ENCODE data around the gene WWOX. TPM values are rescaled to one million over a fixed set of nuclear protein-coding genes. Genes with fewer than 3 reads are reported as not detected.

WWOX gene
- total RNA-seq, 2 experiments from 2014 or later, result 19.1 to 23.7 TPM

DNA sequence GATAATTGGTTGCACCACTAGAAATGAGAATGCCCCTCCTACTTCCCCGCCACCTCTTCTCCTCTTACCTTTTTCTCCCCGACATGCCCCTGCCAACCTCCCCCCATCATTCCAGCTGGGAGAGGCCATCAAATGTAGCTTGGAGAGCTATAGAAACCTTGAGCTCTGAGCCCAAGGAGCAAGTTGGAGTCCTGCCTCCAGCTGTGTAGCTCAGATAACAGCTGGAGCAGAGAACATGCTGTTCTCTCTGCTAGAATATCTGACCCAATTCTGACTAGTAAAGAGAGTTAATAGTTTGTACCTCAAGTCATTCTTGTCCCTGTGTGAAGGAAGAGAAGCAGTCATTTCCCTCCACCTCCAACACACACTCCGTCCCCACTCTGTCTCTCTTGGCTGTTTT is 1010.8 kb downstream of the WWOX start:
- ATAC-seq (no peak), DNase-seq (no peak)
- Mint-ChIP-seq H3K9me3 (no peaks in the 10 kb centered on the region), H3K4me1 (ENCODE audit: low read depth) (no peaks in the 10 kb centered on the region), H3K4me3 (no peak overlapping the region), H3K27ac (no peak overlapping the region), H3K27me3 (no peaks in the 10 kb centered on the region), H3K36me3 (ENCODE audit: low read depth) (no peaks in the 10 kb centered on the region)
- TF ChIP-seq, protein P1, sequence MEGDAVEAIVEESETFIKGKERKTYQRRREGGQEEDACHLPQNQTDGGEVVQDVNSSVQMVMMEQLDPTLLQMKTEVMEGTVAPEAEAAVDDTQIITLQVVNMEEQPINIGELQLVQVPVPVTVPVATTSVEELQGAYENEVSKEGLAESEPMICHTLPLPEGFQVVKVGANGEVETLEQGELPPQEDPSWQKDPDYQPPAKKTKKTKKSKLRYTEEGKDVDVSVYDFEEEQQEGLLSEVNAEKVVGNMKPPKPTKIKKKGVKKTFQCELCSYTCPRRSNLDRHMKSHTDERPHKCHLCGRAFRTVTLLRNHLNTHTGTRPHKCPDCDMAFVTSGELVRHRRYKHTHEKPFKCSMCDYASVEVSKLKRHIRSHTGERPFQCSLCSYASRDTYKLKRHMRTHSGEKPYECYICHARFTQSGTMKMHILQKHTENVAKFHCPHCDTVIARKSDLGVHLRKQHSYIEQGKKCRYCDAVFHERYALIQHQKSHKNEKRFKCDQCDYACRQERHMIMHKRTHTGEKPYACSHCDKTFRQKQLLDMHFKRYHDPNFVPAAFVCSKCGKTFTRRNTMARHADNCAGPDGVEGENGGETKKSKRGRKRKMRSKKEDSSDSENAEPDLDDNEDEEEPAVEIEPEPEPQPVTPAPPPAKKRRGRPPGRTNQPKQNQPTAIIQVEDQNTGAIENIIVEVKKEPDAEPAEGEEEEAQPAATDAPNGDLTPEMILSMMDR (IDR thresholded peaks at IDR 0.05), result no peak
- CTCF ChIA-PET, result interaction anchor here (0.9 kb wide), 1 partner anchor 14 kb away, joined by 3 read pairs; no protein-coding TSS in a partner anchor
- intact Hi-C loops (cut with micrococcal nuclease), result no loop called here
- POLR2A ChIA-PET, result no interaction called here

DNA sequence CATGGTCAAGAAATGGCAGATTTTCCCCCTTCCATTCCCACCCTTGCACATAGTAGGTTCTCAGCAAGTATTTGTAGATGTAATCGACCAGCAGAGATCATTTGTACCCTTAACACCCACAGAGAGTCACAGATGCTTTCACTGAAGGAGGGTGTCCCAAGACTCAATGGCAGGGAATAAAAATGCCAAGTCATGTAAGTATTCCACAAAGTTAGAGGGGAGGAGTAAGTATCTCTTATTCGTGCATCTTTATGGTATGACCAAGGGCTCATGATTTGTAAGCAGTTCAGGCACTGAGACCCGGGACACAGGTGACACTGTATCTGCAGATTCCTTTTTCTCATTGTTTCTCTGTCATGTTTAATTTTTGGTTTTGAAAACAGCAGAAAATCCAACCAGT is 1011.5 kb downstream of the WWOX start:
- intact Hi-C loops (cut with micrococcal nuclease), result no loop called here
- Mint-ChIP-seq H3K4me1 (ENCODE audit: low read depth) (no peaks in the 10 kb centered on the region), H3K27ac (no peak overlapping the region), H3K27me3 (no peaks in the 10 kb centered on the region), H3K36me3 (ENCODE audit: low read depth) (no peaks in the 10 kb centered on the region), H3K4me3 (no peak overlapping the region), H3K9me3 (no peaks in the 10 kb centered on the region)
- TF ChIP-seq, protein P1 (IDR thresholded peaks at IDR 0.05), result no peak
- DNase-seq (no peak), ATAC-seq (no peak)
- ChIA-PET POLR2A (no interaction called here), CTCF (no interaction called here)

DNA sequence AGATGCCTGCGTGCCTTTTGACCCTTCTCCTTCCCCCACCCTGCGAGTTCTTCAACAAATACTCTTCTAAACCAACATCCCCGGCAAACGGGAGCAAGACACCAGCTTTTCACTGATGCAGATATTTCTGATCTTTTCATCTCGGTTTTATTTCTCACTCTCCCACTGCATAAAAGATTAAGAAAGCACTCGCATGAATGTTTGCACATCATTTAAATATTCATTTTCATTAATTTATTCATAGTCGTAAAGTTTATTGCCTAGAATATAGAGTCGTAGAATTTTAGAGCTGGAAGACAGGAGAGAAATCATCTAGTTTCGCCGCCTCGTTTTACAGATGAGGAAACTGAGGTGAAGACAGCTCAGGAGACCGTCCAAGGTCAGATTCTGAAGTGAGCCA is 1013.0 kb downstream of the WWOX start:
- H3K27ac Mint-ChIP-seq, result no peak overlapping the region
- H3K9me3 Mint-ChIP-seq, result no peaks in the 10 kb centered on the region
- ATAC-seq (no peak), DNase-seq (no peak)
- ChIA-PET CTCF (no interaction called here), POLR2A (no interaction called here)
- TF ChIP-seq, protein P1 (IDR thresholded peaks at IDR 0.05), result no peak
- intact Hi-C loops (cut with micrococcal nuclease), result no loop called here
- no peaks in the 10 kb centered on the region for H3K27me3 Mint-ChIP-seq
- no peaks in the 10 kb centered on the region for H3K4me1 Mint-ChIP-seq (ENCODE audit: low read depth)
- H3K4me3 Mint-ChIP-seq, result no peak overlapping the region
- no peaks in the 10 kb centered on the region for H3K36me3 Mint-ChIP-seq (ENCODE audit: low read depth)

DNA sequence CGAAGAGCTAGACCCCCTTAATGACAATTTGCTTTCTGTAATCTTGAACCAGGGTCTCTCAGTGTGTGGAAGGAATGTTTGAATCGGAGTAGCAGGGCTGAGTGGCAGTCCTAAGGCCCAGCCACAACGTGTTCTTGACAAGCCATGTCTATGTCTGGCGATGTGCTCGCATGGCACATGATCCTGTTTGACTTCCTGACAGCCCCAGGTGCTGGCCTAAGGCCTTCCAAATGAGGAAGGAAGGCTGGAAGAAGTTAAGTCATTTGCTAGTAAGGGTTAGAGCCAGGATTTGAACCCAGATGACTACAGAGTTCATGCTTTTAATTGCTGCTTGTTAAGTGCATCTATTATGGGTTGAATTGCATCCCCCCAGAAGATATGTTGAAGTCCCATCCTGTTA is 1014.4 kb downstream of the WWOX start:
- TF ChIP-seq, protein P1 (IDR thresholded peaks at IDR 0.05), result no peak
- no peak for ATAC-seq
- Mint-ChIP-seq H3K27me3 (no peaks in the 10 kb centered on the region), H3K27ac (no peak overlapping the region), H3K4me1 (ENCODE audit: low read depth) (no peaks in the 10 kb centered on the region), H3K36me3 (ENCODE audit: low read depth) (no peaks in the 10 kb centered on the region), H3K9me3 (no peaks in the 10 kb centered on the region), H3K4me3 (no peak overlapping the region)
- intact Hi-C loops (cut with micrococcal nuclease), result no loop called here
- no peak for DNase-seq
- CTCF ChIA-PET, result no interaction called here
- POLR2A ChIA-PET, result no interaction called here

DNA sequence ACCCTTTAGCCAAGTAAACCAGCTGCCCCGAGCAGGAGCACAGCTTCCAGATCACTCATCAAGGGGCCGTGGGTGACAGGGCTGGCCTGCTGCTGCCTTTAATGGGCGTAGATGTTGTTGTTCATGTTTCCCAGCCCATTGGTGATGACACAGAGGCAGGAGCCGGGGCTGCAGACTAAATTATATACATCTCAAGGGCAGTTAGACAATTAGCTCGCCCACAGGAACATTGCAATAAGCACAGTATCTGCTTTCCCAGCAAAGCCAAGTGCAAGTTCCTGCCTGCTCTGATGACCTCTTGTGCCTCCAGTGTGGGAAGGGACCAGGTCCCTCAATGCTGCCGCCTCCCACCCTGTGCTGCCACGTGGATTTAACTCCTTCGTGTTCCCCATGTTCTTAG is 1015.3 kb downstream of the WWOX start:
- Mint-ChIP-seq H3K27me3 (no peaks in the 10 kb centered on the region), H3K9me3 (no peaks in the 10 kb centered on the region), H3K4me3 (no peak overlapping the region), H3K27ac (no peak overlapping the region), H3K36me3 (ENCODE audit: low read depth) (no peaks in the 10 kb centered on the region), H3K4me1 (ENCODE audit: low read depth) (no peaks in the 10 kb centered on the region)
- ATAC-seq (no peak), DNase-seq (no peak)
- CTCF ChIA-PET, result no interaction called here
- POLR2A ChIA-PET, result no interaction called here
- TF ChIP-seq, protein P1 (IDR thresholded peaks at IDR 0.05), result no peak
- intact Hi-C loops (cut with micrococcal nuclease), result no loop called here

Measured in activated CD8-positive, alpha-beta T cell treated with anti-CD3 and anti-CD28 coated beads for 36 hours (primary cell).